Right ventricle myocardium superior (tissue), 1 donor: Measurements from ENCODE around the gene COMMD3. TPM values are rescaled to one million over a fixed set of nuclear protein-coding genes. Genes with fewer than 3 reads are reported as not detected.
A peak's percentile ranks its signal among the peaks of the same experiment; 100 is the strongest.

Experiments used
- ATAC-seq: fragments of 200-7000 bp; cut with Tn5 transposase; one replicate; pipeline ENCODE4 v1.9.1; 2020; ENCODE audit warnings: mild to moderate bottlenecking; ENCODE audit not compliant: poor library complexity
- DNase-seq: peaks from one replicate; pipeline ENCODE4 v3.0.0-alpha.2; 2020
- intact Hi-C: fragments of 100-400 bp; cut with DNase I; formaldehyde crosslinking; loops from one replicate; pipeline ENCODE4 v1.11.2; 2022
- total RNA-seq: library from RNA; stranded (reverse); fragmentation: NEBNext Ultra II Directional; extraction: Animal tissue kit (Norgen Biotek cat#: 25700); gene quantifications from one replicate; pipeline ENCODE4 v1.2.1, GENCODE V29; 2021
- donor health status: DM: no; HTN: yes; CAD: no; lungs with severe emphysema.

COMMD3 gene
- total RNA-seq, 1 donor from 2014 or later, result 87.0 TPM

DNA sequence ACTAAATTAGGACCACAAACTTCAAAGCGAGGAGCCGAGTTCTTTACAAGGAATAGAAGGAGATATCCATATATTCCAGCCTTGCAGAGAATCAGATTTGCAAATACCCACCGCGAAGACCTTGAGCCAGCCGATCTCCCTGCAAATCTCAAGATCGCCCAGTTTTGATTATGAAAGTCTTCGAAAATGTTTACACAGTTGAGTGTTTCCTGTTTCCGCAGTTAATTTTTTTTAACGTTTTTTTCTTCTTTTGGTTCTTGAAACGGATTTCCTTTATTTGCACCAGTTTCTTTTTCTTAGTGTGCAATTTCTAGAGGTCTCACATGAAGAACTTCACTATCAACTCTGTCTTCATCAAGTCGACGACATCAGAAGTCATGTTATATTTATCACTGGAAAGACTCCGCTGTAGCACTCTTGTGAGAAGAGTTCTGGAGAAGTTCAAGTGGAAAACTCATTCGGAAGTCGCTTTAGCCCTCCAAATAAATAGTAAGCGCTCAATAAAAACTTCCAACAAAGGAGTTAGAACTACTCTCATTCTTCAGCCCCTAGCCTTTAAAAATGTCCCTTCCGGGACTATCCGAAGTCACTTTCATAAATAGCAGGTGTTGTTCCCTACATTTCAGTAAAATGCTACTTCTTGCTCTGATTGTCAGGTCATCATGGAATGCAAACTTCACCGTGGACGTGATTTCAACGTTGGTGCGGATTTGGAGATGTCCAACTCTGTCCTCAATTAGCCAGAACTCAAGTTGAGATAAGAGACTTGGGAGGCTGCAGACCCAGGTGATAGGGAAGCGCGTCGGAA is 17.2 kb downstream of the COMMD3 start:
- intact Hi-C loops, result no loop called here
- ATAC-seq, result no peak
- DNase-seq, result no peak

DNA sequence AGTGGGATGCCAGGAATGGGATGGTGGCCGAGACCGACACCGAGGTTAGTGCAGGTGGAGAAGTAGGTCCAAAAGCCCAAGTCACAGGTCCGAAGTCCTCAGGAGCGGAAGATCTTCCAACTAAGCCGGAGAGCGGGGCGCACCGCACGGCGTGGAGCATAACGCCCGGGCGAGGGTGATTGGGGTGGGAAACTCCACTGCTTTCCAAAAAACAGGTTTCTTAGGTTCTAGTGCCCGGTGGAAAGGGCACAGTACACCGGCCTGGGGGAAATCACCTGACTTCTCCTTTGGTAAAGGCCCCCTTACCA is 17.7 kb downstream of the COMMD3 start:
- no peak for ATAC-seq
- intact Hi-C loops, result no loop called here
- no peak for DNase-seq

DNA sequence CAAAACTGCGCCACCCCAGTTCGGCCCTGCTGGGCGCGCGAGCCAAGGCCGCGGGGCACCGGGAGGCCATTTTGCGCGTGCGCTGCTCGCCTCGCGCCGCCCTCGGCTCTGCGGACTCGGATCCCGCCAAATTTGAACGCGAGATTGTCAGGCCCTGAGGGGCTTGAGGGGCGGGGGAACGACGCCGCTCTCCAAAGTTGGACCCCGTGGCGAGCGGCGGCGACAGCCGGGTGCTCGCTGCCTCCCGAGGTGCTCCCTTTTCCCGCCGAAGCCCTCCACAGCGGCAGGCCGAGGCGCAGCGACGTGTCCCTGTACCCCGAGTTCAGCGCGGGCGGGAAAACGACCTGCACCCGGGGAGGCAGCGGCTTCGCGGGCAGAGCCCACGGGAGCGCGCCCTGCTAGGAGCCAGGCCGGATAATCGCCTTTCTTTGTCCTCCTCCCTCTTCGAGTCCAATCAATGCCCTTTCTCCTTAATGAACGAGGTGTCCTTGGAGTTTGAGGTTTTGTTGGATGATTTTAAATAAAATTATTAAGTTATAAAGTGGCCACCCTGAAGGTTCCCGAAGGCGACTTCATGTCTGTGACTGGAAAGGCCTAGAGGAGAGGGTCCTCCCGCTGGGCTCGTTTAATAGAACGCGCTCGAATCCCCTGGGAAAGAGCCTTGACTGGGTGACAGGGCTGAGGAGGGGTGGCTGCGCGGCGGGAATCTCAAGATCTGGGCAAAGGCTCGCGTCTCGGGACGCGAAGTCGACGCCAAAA is 18.4 kb downstream of the COMMD3 start:
- DNase-seq, result peak; percentile 44
- intact Hi-C loops, result no loop called here
- peak; percentile 21 for ATAC-seq

GRCh38 chr10:22335173-22335933 is 19.2 kb downstream of the COMMD3 start:
- intact Hi-C loops, result no loop called here
- DNase-seq (peak; percentile 67), ATAC-seq (peak; percentile 66)

DNA sequence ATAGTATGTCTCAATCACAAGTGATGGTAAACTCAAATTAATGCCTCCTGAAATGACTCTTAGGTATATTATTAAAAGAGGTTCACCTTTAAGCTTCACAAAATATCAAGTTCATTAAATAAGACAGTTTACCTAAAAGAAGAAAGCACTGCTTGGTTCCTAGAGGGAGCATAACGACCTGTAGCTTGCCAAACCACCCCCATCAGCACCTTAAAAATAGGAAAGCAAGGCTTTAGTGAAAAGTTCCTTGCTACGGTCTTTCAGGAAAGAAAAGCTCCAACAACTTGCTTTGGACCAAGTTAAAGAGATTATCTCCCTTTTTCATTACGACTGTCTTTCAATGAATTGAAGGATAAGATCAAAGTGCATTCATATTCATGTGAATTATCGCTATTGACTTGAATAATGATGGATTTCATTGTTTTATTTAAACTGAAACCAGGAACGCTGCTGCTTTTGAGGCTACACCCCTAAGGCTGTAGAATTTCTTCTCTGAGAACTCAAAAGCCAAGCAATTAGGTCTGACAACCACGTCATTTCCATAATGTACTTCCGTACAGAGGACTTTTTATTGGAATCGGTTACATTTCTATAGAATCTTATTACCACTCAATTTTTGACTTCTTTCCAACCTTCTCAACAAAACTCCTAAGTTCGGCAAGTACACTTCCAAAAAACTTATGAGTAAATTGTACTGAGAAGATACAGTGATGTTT is 22.2 kb downstream of the COMMD3 start:
- no peak for DNase-seq
- no peak for ATAC-seq
- intact Hi-C loops, result no loop called here

DNA sequence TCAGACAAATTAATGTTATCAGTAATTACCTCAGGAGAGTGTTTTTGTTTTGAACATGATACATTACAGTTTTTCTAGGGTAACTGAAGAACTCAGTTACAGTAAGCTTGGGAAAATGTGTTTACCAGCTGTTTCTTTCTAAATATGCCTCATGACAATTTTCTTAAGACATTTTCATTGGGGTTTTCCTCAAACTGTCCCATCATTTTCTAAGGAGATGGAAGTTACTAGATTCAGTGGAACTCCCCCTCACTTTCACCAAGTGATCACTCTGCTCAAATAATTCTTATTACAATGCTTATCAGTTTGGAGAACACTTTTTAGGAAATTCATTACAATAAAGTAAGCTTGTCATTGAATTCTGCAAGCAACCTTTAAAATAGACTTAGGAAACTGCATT is 22.7 kb downstream of the COMMD3 start:
- intact Hi-C loops, result no loop called here
- DNase-seq (no peak), ATAC-seq (no peak)

- ATAC-seq (no peak), DNase-seq (no peak)
- intact Hi-C loops, result no loop called here
Measured at GRCh38 chr10:22339761-22340328, 23.7 kb downstream of the COMMD3 start.

- DNase-seq (peak; percentile 75), ATAC-seq (peak; percentile 86)
- intact Hi-C loops, result no loop called here
Measured at GRCh38 chr10:22340329-22341189, 24.4 kb downstream of the COMMD3 start.

DNA sequence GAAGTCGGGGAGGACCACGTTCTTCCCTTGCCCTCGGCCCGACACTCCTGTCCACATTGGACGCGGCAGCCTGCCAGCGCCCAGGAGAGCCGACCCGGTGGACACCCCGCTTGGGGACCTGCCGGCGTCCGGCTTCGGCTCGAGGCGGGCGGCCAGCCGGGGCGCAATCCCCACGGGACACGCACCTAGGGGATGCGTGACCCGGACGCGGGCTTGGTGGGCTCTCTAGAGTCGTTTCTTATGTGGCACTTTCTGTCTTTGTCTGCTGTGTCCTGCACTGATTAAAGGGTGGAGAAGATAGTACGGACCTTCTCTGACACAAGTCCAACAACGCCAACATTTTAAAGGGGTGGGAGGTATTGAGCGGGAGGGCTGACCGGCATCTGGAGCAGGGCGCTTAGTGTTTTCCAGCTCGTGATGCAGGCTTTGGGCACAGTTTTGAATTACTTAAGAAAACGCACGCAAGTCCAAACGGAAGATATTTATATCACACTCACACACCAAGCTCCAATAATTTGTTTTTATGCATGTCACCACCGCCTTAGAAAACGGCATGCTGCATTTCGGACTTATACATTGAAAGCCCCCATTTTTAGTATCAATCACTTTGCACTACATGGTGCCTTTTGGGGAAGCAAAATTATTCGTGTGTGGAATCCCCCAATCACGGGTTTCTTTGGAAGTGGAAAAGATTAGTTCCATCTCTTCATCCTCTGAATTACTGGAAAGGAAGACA is 25.2 kb downstream of the COMMD3 start:
- intact Hi-C loops, result no loop called here
- DNase-seq (no peak), ATAC-seq (peak; percentile 35)

GRCh38 chr10:22341926-22342196 is 25.7 kb downstream of the COMMD3 start:
- ATAC-seq, result no peak
- intact Hi-C loops, result no loop called here
- DNase-seq, result no peak

- no peak for ATAC-seq
- intact Hi-C loops, result no loop called here
- DNase-seq, result no peak
Measured at GRCh38 chr10:22342421-22342820, 26.2 kb downstream of the COMMD3 start.

DNA sequence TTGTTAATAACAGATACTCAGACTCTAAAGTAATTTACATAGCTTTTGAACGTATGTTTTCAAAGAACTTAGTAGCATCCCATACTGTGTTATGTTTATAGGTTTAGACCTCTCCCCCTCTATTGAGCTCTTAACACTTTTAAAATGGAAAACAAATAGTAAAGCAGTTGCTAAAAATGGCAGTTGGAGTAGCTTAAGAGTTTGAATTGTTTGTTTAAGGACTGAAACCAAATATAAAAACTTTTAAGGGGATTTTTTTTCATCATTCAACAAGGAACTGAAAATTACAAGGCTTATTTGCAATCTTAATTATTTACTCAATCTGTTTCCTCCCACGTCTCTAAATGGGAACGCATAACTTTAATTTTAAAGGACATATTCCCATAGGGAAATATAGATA is 27.5 kb downstream of the COMMD3 start:
- ATAC-seq (no peak), DNase-seq (no peak)
- intact Hi-C loops, result no loop called here

DNA sequence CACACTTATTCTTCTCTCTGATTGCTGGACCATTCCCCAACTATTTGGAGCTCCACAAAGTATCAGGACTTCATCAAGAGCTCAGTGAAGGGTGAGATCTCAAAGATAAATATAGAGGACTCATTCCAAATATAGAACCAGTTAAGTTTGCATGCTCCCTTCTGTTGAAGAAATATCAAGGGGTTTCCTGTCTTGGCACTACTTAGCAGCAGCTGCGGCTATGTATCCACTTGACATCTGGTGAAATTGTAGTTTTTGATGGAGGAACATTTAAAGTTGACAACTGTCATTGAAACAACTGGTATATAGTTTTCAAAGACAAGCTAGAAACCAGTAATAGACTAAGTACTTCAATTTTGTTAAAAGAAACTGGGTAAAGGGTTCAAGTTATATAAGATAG is 28.1 kb downstream of the COMMD3 start:
- intact Hi-C loops, result no loop called here
- DNase-seq, result no peak
- no peak for ATAC-seq

- ATAC-seq (no peak), DNase-seq (no peak)
- intact Hi-C loops, result no loop called here
Measured at GRCh38 chr10:22344781-22345300, 28.7 kb downstream of the COMMD3 start.

- intact Hi-C loops, result no loop called here
- ATAC-seq (no peak), DNase-seq (peak; percentile 77)
Measured at GRCh38 chr10:22345301-22346095, 29.3 kb downstream of the COMMD3 start, which contains the start of gene SPAG6. Gene SPAG6 (plus strand): TSS chr10:22345496. CDS start chr10:22345612, 116 bp downstream.

- ATAC-seq (no peak), DNase-seq (no peak)
- intact Hi-C loops, result no loop called here
Measured at GRCh38 chr10:22346096-22346661, 30.0 kb downstream of the COMMD3 start.
